Vagina (tissue), 2 donors: Measurements from ENCODE around the gene SLC8A2.

Experiments used
- POLR2A ChIP-seq, 2 donors: fragments of 450-650 bp; IDR thresholded peaks; one replicate each; pipeline ENCODE4 v1.6.1; 2017; ENCODE audit warnings: antibody characterized with exemption in 2 of 2, mild to moderate bottlenecking in 2 of 2, moderate library complexity in 2 of 2
- POLR2AphosphoS5 ChIP-seq, 2 donors: sonication (generic); formaldehyde crosslinking; IDR thresholded peaks; one replicate each; pipeline ENCODE4 v1.9.0; 2017; ENCODE audit warnings: antibody characterized with exemption in 2 of 2, mild to moderate bottlenecking in 2 of 2, low read depth in 1 of 2; ENCODE audit not compliant: insufficient read depth in 1 of 2
- TF ChIP-seq, protein P1 (sequence below), 3 experiments: fragments of 450-650 bp in 2 of 3; fragments of 200-600 bp in 1 of 3; sonication (generic) in 1 of 3; IDR thresholded peaks; one replicate each; pipeline ENCODE4 v1.5.1; 2017 to 2019; ENCODE audit warnings: antibody characterized with exemption in 3 of 3, mild to moderate bottlenecking in 2 of 3, moderate library complexity in 2 of 3

DNA sequence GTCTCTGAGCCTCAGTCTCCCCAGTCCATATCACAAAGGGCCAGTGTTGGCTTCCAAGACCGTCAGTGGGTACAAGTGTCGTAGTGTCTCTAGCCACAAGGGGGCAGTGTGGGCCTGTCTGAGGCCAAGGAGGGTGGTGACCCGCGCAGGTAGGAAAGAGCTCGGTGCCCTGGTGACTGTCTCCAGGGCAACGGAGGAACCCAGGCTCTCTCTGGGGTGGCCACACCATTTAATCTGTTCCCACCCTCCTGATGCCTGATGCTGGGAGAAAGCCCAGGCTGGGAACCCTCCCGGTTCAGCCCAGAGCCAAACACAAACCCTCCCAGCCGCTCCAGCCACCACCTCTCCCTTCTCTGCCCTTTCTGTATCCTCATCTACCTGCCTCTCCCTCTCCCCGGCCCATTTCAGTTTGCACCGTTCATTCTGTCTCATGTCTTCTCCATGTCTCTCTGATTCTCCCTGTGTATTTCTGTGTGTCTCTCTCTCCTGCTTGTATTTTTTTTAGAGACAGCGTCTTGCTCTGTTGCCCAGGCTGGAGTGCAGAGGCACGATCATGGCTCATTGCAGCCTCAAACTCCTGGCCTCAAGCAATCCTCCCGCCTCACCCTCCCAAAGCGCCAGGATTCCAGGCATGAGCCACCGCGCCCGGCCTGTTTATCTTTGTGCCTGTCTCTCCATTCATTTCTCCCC is 34.8 kb downstream of the SLC8A2 start:
- no peak for TF ChIP-seq POLR2A (IDR thresholded peaks at IDR 0.05)
- TF ChIP-seq, protein P1, sequence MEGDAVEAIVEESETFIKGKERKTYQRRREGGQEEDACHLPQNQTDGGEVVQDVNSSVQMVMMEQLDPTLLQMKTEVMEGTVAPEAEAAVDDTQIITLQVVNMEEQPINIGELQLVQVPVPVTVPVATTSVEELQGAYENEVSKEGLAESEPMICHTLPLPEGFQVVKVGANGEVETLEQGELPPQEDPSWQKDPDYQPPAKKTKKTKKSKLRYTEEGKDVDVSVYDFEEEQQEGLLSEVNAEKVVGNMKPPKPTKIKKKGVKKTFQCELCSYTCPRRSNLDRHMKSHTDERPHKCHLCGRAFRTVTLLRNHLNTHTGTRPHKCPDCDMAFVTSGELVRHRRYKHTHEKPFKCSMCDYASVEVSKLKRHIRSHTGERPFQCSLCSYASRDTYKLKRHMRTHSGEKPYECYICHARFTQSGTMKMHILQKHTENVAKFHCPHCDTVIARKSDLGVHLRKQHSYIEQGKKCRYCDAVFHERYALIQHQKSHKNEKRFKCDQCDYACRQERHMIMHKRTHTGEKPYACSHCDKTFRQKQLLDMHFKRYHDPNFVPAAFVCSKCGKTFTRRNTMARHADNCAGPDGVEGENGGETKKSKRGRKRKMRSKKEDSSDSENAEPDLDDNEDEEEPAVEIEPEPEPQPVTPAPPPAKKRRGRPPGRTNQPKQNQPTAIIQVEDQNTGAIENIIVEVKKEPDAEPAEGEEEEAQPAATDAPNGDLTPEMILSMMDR (IDR thresholded peaks at IDR 0.05): peak; percentile 64 to 94 (median 93)
- peak in 1 of 2 donors; percentile 37 for TF ChIP-seq POLR2AphosphoS5 (IDR thresholded peaks at IDR 0.05; ENCODE audit: insufficient read depth in 1 of 2, low read depth in 1 of 2)
